ENCODE results near the gene LRPAP1.

DNA sequence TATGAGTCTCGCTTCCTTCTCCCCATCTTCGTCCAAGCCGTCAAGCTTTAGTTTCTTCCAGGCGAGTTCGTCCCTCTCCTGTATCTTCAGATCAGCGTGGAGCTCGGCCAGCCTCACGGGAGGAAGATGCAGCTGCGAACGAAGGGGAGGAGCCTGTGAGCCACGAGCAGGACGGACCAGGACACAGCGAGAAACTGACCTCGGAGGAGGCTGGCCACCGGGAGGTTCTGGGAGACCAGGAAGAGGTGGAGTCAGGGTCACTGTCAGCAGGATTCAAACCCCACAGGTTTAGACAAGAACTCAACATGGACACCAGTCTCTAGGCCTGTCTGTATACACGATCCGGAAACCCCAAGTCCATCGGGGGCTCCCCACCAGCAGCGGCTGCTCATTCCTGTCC, 7.3 kb downstream of the LRPAP1 start:
- TF ChIP-seq, protein P1, sequence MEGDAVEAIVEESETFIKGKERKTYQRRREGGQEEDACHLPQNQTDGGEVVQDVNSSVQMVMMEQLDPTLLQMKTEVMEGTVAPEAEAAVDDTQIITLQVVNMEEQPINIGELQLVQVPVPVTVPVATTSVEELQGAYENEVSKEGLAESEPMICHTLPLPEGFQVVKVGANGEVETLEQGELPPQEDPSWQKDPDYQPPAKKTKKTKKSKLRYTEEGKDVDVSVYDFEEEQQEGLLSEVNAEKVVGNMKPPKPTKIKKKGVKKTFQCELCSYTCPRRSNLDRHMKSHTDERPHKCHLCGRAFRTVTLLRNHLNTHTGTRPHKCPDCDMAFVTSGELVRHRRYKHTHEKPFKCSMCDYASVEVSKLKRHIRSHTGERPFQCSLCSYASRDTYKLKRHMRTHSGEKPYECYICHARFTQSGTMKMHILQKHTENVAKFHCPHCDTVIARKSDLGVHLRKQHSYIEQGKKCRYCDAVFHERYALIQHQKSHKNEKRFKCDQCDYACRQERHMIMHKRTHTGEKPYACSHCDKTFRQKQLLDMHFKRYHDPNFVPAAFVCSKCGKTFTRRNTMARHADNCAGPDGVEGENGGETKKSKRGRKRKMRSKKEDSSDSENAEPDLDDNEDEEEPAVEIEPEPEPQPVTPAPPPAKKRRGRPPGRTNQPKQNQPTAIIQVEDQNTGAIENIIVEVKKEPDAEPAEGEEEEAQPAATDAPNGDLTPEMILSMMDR (IDR thresholded peaks at IDR 0.05): no peak
- TF ChIP-seq EP300 (IDR thresholded peaks at IDR 0.05): no peak
- no peak for TF ChIP-seq POLR2A (IDR thresholded peaks at IDR 0.05; ENCODE audit: low read depth)
- TF ChIP-seq POLR2AphosphoS5 (IDR thresholded peaks at IDR 0.05): no peak

All from esophagus muscularis mucosa (tissue), 4 donors.